T47D (cell line): ENCODE data around the gene GNA15.
"Not testable (repeated sequence)": the region's sequence is repeated elsewhere in the genome, so short reads cannot be mapped to it uniquely, and the experiment has no call there.

Experiments used
- DNase-seq, 2 experiments: peaks; one replicate each; pipeline versions ENCODE4 v3.0.0 to v3.0.0-alpha.2; 2011 to 2012; ENCODE audit warnings: low read depth in 1 of 2, low spot score in 1 of 2
- JUND ChIP-seq: IDR thresholded peaks from 2 replicates; pipeline ENCODE4 v1.6.1; 2012; ENCODE audit warnings: low read depth
- in situ Hi-C: cut with HindIII; loops from 2 replicates; pipeline ENCODE4 v1.10.0; 2016; ENCODE audit warnings: low sequenced_read_pairs, low pct_unique_long_range_greater_than_20kb

The GNA15 gene

DNA sequence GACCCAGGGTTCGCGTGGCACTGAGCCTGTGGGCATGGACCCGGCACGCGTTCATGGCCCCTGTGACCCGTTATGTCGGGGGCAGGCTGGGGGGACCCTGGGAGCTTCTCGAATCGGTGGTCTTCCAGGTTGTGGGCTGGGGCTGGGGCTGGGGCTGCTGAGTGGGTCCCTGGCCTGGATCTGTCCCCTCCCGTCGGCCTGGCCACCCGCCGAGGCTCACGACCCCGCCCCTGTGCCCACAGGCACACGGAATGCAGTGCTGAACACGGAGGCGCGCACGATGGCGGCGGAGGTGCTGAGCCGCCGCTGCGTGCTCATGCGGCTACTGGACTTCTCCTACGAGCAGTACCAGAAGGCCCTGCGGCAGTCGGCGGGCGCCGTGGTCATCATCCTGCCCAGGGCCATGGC lies 56.4 kb downstream of the GNA15 start:
- no peak for DNase-seq
- no peak for TF ChIP-seq JUND
- in situ Hi-C loops: no loop called here

DNA sequence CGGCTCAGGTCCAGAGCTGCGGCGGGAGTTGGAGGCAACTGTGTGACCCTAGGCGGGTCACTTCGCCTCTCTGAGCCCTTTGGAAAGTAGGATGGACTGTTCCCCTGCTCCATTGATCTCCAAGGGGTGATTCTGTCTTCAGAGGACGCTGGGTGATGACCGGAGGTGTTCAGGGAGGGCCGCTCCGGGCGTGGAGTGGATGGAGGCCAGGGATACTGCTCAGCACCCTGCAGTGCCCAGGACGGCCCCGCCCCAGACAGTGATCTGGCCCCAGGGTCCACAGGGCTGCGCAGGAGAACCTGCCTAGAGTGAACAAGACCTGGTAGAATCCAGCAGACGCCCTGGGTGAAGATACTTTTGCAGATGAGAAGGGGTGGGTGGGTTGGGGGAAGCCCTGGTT lies 56.9 kb downstream of the GNA15 start:
- TF ChIP-seq JUND: no peak
- in situ Hi-C loops: no loop called here
- DNase-seq: no peak

DNA sequence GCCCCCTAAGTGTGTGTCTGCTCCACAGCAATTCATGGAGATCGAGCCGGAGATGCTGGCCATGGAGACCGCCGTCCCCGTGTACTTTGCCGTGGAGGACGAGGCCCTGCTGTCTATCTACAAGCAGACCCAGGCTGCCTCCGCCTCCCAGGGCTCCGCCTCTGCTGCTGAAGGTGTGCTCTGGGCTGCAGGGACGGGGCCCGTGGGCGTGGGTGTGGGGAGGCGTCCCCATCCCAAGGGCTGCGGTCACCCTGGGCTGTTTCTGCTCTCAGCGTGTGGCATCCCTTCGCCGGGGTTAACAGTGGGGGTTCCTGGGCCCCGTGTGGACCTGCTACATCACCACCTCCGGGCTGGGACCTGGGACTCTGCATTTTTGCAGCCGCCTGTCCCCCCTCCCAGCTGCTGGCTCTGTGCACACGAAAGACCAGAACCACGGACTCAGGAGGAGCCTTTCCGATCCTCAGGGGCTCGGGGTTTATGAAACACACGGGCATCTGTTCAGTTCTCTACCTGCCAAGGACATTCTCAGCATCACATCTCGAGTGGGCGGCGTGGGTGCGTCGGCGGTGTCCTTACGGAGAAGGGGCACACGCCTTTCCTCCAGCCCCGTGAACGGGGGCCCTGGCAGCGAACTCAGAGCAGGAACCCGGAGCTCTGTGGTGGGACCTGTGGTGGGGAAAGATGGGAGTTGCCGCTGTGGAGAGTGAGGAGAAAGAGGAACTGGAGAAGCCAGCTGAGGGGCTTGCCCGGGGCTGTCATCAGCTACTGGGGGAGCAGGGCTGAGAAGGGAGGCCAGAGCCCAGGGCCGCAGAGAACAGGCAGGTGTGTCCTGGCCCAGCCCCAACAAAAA lies 57.6 kb downstream of the GNA15 start:
- in situ Hi-C loops: no loop called here
- no peak for DNase-seq
- TF ChIP-seq JUND: no peak

DNA sequence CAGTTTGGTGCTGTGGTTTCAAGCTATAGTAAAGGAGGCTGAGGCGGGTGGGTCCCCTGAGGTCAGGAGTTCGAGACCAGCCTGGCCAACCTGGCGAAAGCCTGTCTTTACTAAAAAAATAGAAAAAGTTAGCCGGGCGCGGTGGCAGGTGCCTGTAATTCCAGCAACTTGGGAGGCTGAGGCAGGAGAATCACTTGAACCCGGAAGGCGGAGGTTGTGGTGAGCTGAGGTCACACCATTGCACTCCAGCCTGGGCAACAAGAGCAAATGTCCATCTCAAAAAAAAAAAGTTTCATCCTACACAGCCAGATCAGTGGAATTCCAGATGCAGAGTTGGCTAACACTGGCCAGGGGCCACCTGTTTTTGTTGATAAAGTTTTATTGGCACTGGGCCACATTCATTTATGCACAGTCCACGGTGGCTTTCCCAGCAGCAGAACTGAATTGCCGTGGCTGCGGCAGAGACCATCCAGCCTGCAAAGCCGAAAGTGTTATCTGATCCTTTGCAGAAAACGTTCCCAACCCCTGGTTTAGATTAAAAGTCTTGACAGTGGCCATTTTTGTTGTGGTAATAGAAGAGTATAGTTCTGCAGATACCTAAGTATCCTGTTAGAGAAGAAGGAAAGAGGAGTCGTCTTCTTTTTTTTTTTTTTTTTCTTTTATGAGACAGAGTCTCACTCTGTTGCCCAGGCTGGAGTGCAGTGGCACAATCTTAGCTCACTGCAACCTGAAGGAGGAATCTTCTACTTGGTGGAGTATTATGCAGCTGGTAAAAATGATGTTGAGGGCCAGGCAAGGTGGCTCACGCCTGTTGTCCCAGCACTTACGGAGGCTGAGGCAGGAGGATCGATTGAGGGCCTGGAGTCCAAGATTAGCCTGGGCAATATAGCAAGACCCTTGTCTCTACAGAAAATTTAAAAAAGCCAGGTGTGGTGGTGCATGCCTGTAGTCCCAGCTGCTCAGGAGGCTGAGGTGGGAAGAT lies 58.6 kb downstream of the GNA15 start:
- in situ Hi-C loops: no loop called here
- no peak for TF ChIP-seq JUND
- DNase-seq: no peak

DNA sequence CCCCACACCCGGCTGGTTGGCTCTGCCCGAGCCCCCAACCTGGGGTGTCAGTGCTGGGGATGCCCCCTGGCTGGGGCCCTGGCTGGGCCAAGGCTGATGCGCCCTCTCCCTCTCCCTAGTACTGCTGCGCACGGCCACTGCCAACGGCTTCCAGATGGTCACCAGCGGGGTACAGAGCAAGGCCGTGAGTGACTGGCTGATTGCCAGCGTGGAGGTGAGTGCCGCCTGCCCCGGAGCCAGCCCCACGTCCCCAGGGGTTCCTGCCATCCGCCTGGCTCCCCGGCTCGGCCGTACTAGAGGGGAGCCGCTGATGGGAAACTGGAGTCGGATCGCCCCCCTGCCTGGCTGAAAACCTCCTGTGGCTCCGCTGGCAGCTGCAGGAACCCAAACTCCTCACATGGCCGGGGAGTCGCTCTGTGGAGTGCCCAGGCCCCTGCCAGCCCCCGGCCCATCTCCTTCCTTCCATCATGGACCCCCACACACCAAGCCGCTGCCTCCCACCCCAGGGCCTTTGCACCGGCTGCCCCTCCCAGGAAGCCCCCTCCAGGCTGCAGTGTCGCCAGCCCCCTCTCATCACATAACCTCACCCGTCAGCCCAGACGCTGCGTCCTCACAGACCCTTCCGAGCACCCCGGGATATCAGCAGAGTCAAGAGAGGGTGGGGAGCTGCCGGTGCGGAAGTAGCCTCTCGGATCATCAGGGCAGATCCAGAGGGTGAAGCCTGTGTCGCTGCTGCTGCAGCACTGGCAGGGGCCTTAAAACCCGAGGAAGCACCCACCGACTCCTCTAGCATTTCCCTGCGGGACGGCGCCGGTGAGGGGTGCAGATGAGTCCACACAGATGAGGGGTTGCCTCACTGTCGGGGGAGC lies 60.5 kb downstream of the GNA15 start:
- TF ChIP-seq JUND: no peak
- no peak for DNase-seq
- in situ Hi-C loops: no loop called here

DNA sequence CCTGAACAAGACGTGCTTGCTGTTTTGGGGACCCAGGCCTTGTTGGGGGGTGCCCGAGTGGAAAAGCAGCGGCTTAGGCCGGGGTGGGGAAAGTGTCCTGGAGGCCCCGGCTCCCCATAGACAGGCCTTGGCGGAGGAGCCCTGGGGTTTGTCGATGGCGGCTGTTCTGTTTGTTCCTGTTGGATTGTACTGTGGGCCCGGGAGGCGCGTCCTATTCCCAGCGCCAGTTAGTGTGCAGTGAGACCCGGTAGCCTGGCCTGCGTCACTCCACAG lies 61.0 kb downstream of the GNA15 start:
- in situ Hi-C loops: no loop called here
- TF ChIP-seq JUND: no peak
- DNase-seq: no peak

DNA sequence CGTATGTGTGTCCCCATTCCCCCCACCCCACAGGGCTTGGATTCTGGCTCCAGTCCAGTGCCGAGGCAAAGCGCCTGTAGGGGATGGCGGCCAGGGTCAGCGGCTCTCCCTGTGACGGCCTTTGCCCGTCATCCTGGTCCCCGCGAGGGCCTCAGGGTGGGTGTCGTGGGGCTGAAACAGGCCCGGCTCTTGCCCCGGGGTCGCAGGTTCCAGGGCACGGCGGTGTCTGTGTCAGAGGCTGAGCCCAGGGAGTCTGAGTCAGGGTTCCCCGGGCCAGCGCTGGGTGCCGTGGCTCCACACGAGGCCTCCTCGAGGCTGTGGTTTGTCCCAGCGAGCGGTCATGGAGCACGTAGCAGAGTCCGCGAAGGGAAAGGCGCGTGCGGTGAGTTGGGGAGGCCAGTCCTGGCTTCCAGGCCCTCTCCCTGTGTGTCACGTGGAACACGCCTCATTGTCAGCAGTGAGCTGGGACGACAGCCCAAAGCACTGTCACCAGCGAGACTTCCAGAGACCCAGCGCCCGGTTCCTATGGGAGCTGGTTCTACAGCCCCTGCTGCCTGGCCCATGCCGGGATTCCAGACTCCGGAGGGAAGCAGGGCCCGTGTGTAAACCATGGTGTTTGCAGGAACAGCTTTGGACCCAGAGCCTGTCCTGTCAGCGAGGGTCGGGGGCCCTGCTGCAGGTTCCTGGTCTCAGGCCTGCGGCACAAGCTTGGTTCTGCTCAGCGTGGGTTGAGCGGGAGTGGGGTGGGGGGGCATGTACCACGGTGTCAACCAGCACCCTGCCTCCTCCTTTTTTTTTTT lies 63.3 kb downstream of the GNA15 start:
- no peak for TF ChIP-seq JUND
- DNase-seq: no peak
- in situ Hi-C loops: no loop called here

DNA sequence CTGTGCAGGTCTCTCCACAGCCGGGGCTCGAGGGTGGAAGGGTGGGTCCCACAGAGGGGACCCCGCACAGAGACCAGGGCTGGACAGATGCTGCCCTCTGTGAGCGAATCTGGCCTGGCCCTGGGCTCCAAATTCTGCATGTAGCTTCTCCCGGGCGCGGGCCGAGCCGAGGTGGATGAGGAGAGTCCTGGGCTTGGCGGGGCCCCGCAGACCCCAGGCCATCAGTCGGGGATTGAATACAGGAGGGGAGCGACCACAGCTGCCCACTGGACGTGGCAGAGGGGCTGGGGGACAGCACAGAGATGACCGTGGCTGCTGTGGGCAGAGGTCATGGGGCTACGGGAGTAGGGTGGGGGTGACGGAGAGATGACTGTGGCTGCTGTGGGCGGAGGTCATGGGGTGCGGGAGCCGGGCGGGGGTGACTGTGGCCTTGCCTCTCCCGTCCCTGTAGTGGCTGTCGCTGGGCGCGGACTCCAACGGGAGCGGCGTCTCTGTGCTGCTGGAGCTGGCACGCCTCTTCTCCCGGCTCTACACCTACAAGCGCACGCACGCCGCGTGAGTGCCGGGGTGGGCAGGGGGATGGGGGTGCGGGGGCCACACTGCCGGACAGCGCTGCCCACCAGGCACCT lies 65.4 kb downstream of the GNA15 start:
- in situ Hi-C loops: no loop called here
- no peak for TF ChIP-seq JUND

DNA sequence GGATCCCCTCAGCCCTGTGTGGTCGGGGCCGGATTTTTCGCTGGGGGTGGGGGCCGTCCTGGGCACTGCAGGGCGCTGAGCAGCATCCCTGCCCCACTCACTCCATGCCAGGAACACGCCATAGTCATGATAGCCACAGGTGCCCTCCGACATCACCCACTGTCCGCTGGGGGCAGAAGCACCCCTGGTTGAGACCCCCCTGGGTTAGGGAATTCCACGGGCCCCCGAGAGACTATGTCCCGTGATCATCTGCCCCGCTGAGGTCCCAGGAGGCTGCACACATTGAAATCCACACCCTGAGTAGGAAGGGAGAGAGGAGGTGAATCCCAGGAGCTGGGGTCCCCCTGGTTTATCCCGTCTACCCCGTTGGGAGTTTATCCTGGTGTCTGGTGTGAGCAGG lies 66.1 kb downstream of the GNA15 start:
- in situ Hi-C loops: no loop called here
- no peak for DNase-seq
- no peak for TF ChIP-seq JUND

More for the DNA sequence above, 65.4 kb downstream of the GNA15 start:
- no peak for DNase-seq

DNA sequence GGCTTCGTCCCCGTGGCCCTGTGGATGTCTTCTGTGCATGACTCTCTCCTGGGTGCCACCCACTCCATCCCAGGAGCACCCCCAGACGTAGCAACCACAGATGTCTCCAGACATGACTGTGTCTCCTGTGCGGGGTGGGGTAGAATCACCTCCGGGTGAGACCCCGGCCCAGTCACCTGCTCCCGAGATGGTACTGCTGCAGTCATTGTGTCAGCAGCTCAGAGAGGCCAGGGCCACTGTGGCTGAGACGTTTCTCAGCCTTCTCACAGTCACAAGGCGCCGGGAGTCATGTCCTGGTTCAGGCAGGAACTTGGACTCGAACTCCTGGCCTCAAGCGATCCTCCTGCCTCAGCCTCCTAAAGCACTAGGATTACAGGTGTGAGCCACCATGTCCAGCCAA lies 66.5 kb downstream of the GNA15 start:
- in situ Hi-C loops: no loop called here
- DNase-seq: no peak
- TF ChIP-seq JUND: no peak

DNA sequence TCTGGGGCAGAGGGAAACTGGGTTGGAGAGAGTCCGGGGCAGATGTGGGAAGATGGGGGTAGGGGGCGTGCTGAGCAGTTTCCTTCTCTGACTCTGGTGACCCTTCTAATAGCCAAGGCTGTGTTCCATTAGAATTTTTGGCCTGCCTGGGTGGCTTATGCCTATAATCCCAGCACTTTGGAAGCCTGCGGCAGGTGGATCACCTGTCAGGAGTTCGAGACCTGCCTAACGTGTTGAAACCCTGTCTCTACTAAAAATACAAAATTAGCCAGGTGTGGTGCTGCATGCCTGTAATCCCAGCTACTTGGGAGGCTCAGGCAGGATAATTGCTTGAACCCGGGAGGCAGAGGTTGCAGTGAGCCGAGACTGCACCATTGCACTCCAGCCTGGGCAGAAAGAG lies 67.1 kb downstream of the GNA15 start:
- in situ Hi-C loops, DNase-seq: not testable (repeated sequence)
